ENCODE data around the gene PTEN. TPM values are rescaled to one million over a fixed set of nuclear protein-coding genes. Genes with fewer than 3 reads are reported as not detected.

PTEN gene
- total RNA-seq, 1 donor from 2014 or later, result 194 TPM

DNA sequence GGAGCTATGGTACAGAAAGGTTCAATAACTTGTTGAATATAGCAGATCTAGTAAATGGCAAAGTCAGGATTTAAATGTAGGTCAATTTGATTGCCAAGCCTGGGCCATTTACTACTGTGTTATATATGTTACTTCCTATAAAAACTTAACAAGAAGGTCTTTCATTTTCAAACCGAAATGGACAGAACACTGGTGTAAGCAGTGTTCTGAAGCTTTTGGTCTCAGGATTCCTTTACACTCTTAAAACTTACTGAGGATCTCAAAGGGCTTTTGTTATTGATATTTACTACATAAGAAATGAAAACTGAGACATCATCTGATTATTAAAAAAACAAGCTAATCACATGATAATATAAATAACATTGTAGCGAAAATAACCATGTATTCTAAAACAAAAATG is 114.7 kb downstream of the PTEN start:
- no peak for DNase-seq

DNA sequence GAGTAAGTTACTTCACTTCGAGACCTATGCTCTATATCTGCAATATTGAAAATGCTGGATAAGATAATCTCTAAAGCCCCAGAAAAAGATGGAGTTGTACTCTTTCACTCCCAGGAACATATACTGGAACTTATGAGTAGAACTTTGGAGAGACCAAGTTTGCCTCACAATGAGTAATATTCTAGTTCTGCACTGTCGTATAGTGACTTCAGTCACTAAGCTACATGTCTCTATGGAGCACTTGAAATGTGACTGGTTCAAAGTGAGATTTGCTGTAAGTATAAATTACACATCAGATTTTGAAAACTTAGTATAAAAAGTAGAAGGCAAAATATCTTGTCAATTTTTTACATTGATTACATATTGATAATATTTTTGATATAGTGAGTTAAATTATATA is 116.4 kb downstream of the PTEN start:
- no peak for DNase-seq

DNA sequence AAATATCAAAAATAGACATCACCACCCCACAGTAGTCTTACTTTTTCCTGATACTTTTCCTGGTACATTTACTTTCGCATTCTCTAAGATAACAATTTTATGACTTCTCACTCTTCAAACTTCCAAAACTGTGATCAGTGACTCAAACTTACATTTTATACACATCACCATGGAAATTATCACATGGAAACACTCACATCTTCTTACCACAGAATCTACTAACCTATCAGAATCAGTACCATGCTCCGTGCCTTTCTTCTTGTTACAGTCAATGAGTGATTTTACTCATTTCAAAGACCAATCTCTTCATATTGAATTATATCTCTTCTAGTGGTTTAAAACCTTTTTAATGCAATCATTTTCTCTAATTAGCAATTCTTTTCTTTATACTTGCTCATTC is 120.3 kb downstream of the PTEN start:
- DNase-seq, result no peak

DNA sequence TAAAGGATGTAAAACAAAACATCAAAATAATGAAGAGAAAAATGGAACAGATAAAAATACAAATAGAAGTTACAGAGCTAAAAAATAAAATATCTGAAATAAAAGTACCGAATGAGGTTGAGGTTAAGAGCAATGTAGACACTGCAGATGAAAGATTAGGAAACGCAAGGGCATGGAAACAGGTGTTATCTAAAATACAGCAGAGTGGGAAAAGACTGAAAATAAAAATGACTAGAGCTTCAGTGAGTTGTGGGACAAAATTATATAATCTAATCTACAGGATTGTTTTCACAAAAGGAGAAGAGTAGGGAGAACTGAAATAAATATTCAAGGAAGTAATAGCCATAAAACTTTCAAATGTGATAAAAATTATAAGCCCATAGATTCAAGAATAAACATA is 123.8 kb downstream of the PTEN start:
- no peak for DNase-seq

DNA sequence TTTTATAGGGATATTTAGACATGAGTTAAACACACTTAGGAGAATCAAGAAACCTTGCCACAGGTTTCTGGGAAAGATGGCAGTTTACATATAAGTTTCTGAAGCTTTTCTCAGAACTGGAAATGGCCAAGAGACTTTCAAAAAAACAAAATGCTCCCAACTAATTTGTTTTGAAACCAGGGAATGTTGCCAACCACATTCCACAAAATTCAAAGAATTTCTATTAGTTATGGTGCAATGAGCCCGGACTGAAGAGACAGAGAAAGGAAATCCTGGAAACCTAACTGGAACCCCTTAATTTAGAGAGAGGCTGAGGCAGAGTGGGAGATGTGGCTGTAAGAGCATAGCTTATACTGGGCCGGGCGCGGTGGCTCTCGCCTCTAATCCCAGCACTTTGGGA is 128.5 kb downstream of the PTEN start:
- DNase-seq, result no peak

DNA sequence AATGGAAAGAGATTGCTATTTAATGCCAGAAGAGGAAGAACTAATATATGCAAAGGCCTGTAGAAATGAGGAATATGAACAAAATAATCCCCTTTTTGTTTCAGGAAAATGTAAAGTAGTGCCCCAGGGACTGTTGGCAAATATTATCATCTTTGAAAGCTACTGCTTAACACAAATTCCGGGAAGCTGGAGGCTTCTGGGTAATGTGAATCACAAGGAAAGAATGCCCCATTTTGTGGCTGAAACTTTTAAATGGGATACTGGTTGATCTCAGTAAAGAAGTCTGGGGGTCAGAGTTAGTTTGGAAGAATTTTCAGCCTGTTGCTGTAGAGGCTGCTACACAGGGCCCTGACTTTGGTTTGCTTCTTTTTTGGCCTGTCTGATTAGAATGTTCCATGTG is 141.0 kb downstream of the PTEN start:
- no peak for DNase-seq

DNA sequence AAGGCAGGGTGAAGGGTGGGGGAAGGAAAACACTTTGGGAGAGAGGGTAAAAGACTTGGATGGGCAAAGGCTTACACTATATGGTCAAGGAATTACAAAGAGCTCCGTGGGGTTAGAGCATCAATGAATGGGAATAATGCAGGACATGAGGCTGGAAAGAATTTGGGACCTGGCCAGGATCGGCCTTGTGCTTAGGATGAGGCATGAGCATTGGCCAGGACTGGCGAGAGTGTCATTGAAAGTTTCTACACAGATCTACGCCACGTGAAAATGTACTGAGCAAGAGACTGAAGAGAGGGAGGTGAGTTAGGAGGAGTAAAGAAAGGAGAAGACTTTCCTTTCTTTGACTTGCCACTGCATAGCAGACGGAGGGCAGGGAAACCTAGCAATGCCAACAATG is 142.8 kb downstream of the PTEN start:
- no peak for DNase-seq

DNA sequence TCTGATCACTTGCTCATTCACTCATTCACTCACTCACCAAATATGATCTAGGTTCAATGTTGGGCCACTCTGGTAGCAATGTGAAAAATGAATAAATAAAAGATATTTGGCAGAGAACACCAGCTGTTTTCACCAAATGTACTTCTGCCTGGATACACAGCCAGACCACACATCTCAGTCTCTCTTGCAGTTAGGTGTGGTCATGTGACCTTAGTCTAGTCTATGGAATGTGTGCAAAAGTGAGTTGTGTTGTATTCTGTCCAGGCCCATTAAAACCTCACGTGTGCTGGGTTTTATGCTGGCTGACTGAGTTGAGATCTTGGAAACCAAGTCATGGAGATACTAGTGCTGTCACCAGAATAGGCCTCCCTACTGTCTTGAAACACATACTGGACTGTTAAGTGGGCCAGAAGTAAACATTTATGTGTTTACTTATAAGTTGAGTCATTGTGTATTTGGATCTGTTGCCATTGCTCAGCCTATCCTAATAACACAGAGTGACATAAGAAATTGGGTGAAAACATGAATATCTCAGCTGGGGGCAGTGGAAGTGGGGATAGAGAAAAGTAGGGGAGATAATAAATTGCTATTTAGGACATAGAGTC is 145.5 kb downstream of the PTEN start:
- DNase-seq, result no peak

DNA sequence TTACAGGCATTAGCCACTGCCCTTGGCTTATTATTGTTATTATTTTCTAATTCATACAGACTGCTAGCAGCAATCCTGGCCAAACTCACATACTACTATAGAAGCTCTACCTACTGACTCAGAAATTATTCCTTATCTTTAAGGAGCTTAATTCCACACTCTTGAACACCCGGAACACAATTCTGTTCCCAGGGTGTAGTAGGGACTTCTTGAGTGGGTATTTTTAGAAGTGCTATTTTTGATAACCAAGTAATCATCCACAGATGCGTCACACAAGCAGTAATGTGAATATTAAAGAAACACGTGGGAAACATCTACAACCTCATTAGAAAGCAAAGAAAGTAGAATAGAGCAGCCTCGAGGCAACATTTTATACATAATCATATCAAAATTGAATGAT is 149.2 kb downstream of the PTEN start:
- DNase-seq, result no peak

DNA sequence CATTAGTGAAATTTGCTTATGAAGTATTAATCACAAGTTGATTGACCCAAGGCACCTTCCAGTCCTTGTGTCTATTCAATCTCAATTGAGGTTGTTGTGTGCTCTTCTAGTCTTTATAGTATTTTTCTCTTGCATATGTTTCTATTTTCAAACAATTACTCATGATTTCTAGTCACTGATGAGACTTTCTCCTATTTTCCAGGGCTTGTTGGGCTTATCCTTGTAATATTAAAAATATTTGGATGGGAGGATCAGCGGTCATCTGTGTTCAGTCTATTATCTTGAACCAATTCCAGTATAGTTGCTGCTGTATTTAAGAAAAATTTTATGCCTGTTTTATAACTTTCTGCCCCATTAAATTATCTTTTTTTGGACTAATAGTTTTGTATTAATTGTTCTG is 154.4 kb downstream of the PTEN start:
- no peak for DNase-seq

DNA sequence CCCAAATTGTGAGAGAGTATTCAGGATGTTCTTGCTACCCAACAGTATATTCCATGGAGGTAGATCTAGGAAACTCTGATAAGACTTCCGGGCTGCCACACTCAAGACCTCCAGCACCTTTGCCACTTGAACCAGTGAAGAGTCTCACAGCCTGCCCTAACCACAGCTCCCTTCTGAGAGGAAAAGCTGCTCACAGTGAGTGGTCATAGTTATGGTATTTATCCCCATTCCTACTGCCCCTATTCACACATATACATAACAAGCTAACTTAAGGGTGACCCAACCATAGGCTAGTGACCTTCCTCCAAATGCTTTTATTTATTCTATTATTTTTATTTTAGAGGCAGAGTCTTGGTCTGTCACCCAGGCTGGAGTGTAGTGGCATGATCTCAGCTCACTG is 156.3 kb downstream of the PTEN start:
- DNase-seq, result no peak

Small RNA genes lying within 50 kb of the gene (small RNA-seq; reads per million reads assigned to genes)
- gene RF00284 (ENCODE audit: low replicate concordance), result not detected
- not detected for gene RN7SL78P (ENCODE audit: low replicate concordance)

Other genes with a start within 250 kb of the PTEN start
- gene PAPSS2, start 203.7 kb upstream of the PTEN start, total RNA-seq, result 7.2 TPM
- 31.3 TPM for gene ATAD1, start 45.4 kb upstream of the PTEN start, total RNA-seq
- gene KLLN, start 92 bp upstream of the PTEN start, total RNA-seq, result 0.59 TPM

Data from skin of body (tissue), 3 donors.